Measurements from ENCODE around the gene ICAM1.
"Not testable (repeated sequence)": the region's sequence is repeated elsewhere in the genome, so short reads cannot be mapped to it uniquely, and the experiment has no call there.

ICAM1 gene

GRCh38 chr19:10277795-10278589 lies 7.1 kb downstream of the ICAM1 start:
- DNase-seq (ENCODE audit: low read depth): no peak

- DNase-seq (ENCODE audit: low read depth): no peak
Measured at GRCh38 chr19:10278935-10279334, 8.0 kb downstream of the ICAM1 start.

GRCh38 chr19:10279737-10280442 lies 9.0 kb downstream of the ICAM1 start:
- no peak for DNase-seq (ENCODE audit: low read depth)

- DNase-seq (ENCODE audit: low read depth): not testable (repeated sequence)
Measured at GRCh38 chr19:10282043-10282442, 11.1 kb downstream of the ICAM1 start.

GRCh38 chr19:10283301-10284064 lies 12.6 kb downstream of the ICAM1 start:
- DNase-seq (ENCODE audit: low read depth): no peak

- DNase-seq (ENCODE audit: low read depth): no peak
Measured at GRCh38 chr19:10284065-10284959, 13.4 kb downstream of the ICAM1 start.

GRCh38 chr19:10284960-10285278 lies 14.0 kb downstream of the ICAM1 start:
- DNase-seq (ENCODE audit: low read depth): no peak

- DNase-seq (ENCODE audit: low read depth): no peak
Measured at GRCh38 chr19:10285393-10285792, 14.5 kb downstream of the ICAM1 start.

GRCh38 chr19:10286803-10287737 lies 16.1 kb downstream of the ICAM1 start, which contains the start of gene ICAM4:
ICAM4 (plus strand) TSS chr19:10286955; CDS start chr19:10287013, 58 bp downstream.
- no peak for DNase-seq (ENCODE audit: low read depth)

GRCh38 chr19:10288662-10289166 lies 17.8 kb downstream of the ICAM1 start:
- DNase-seq (ENCODE audit: low read depth): no peak

GRCh38 chr19:10289167-10289835 lies 18.4 kb downstream of the ICAM1 start:
- peak; percentile 46 for DNase-seq (ENCODE audit: low read depth)

GRCh38 chr19:10289836-10290356 lies 19.0 kb downstream of the ICAM1 start, which contains the start of gene ICAM5:
ICAM5 (plus strand) TSS chr19:10289952; CDS start chr19:10290044, 92 bp downstream.
- DNase-seq (ENCODE audit: low read depth): no peak

GRCh38 chr19:10290357-10290875 lies 19.5 kb downstream of the ICAM1 start:
- DNase-seq (ENCODE audit: low read depth): no peak

- DNase-seq (ENCODE audit: low read depth): no peak
Measured at GRCh38 chr19:10290876-10291553, 20.1 kb downstream of the ICAM1 start.

- DNase-seq (ENCODE audit: low read depth): no peak
Measured at GRCh38 chr19:10291554-10292205, 20.8 kb downstream of the ICAM1 start.

GRCh38 chr19:10292206-10292788 lies 21.4 kb downstream of the ICAM1 start:
- DNase-seq (ENCODE audit: low read depth): peak; percentile 53

- no peak for DNase-seq (ENCODE audit: low read depth)
Measured at GRCh38 chr19:10292789-10293636, 22.1 kb downstream of the ICAM1 start.
